Trophoblast cell (in vitro differentiated cells and primary cell): ENCODE results near the gene LMAN2L.

Experiments
- DNase-seq, 2 donors: peaks; one replicate each; pipeline ENCODE4 v3.0.0-alpha.2; 2016
- H2AFZ ChIP-seq: 2 replicates; pipeline ENCODE4 v1.6.1; 2013; ENCODE audit warnings: low read length, moderate library complexity, mild to moderate bottlenecking; ENCODE audit not compliant: insufficient read depth, poor library complexity
- H2AK5ac ChIP-seq: 2 replicates; pipeline ENCODE4 v1.6.1; 2013; ENCODE audit warnings: mild to moderate bottlenecking, low read length
- H2BK120ac ChIP-seq: 2 replicates; pipeline ENCODE4 v1.6.1; 2013; ENCODE audit warnings: low read length, mild to moderate bottlenecking, moderate library complexity; ENCODE audit not compliant: insufficient read depth, poor library complexity
- H2BK12ac ChIP-seq: 2 replicates; pipeline ENCODE4 v1.6.1; 2013; ENCODE audit warnings: mild to moderate bottlenecking, low read length, moderate library complexity
- H2BK5ac ChIP-seq: 2 replicates; pipeline ENCODE4 v1.6.1; 2013; ENCODE audit warnings: low read length, low read depth, moderate library complexity, mild to moderate bottlenecking; ENCODE audit not compliant: poor library complexity
- H3K14ac ChIP-seq: 2 replicates; pipeline ENCODE4 v1.6.1; 2013; ENCODE audit warnings: mild to moderate bottlenecking, low read length
- H3K18ac ChIP-seq: 2 replicates; pipeline ENCODE4 v1.6.1; 2013; ENCODE audit warnings: mild to moderate bottlenecking, low read length
- H3K23ac ChIP-seq: 2 replicates; pipeline ENCODE4 v1.6.1; 2013; ENCODE audit warnings: low read length
- H3K27ac ChIP-seq: 2 replicates; pipeline ENCODE4 v1.5.1; 2013; ENCODE audit warnings: low read depth, mild to moderate bottlenecking, inconsistent platforms, low read length, moderate library complexity
- H3K27me3 ChIP-seq: 2 replicates; pipeline ENCODE4 v1.6.1; 2013; ENCODE audit warnings: inconsistent platforms, mild to moderate bottlenecking, low read length, moderate library complexity; ENCODE audit not compliant: insufficient read depth
- H3K36me3 ChIP-seq, 2 experiments: 1 replicate in 1 of 2; 2 replicates in 1 of 2; pipeline ENCODE4 v1.6.1; 2013; ENCODE audit warnings: low read length in 2 of 2, mild to moderate bottlenecking in 2 of 2, moderate library complexity in 1 of 2; ENCODE audit not compliant: insufficient read depth in 2 of 2, control insufficient read depth in 1 of 2
- H3K4ac ChIP-seq: 2 replicates; pipeline ENCODE4 v1.6.1; 2013; ENCODE audit warnings: low read depth, mild to moderate bottlenecking, low read length, moderate library complexity
- H3K4me1 ChIP-seq, 2 experiments: 1 replicate in 1 of 2; 2 replicates in 1 of 2; pipeline ENCODE4 v1.6.1; 2013; ENCODE audit warnings: low read length in 2 of 2, mild to moderate bottlenecking in 2 of 2, moderate library complexity in 1 of 2; ENCODE audit not compliant: insufficient read depth in 2 of 2, control insufficient read depth in 1 of 2
- H3K4me2 ChIP-seq: 2 replicates; pipeline ENCODE4 v1.6.1; 2013; ENCODE audit warnings: inconsistent platforms, mild to moderate bottlenecking, low read length, moderate library complexity
- H3K4me3 ChIP-seq: 2 replicates; pipeline ENCODE4 v1.5.1; 2013; ENCODE audit warnings: mild to moderate bottlenecking, low read depth, low read length, inconsistent platforms
- H3K79me1 ChIP-seq: one replicate; pipeline ENCODE4 v1.6.1; 2013; ENCODE audit warnings: low read length
- H3K79me2 ChIP-seq: 2 replicates; pipeline ENCODE4 v1.6.1; 2013; ENCODE audit warnings: low read length, mild to moderate bottlenecking; ENCODE audit not compliant: control insufficient read depth, insufficient read depth, poor library complexity
- H3K9ac ChIP-seq: 2 replicates; pipeline ENCODE4 v1.6.1; 2013; ENCODE audit warnings: mild to moderate bottlenecking, low read length
- H3K9me3 ChIP-seq: 2 replicates; pipeline ENCODE4 v1.6.1; 2013; ENCODE audit warnings: low read depth, mild to moderate bottlenecking, control low read depth, inconsistent platforms, low read length; ENCODE audit not compliant: insufficient read depth
- H4K12ac ChIP-seq: 2 replicates; pipeline ENCODE4 v1.6.1; 2013; ENCODE audit warnings: low read depth, mild to moderate bottlenecking, low read length, moderate library complexity
- H4K8ac ChIP-seq: 2 replicates; pipeline ENCODE4 v1.6.1; 2013; ENCODE audit warnings: low read depth, mild to moderate bottlenecking, low read length, moderate library complexity
- H4K91ac ChIP-seq: one replicate; pipeline ENCODE4 v1.6.1; 2013; ENCODE audit warnings: low read depth, mild to moderate bottlenecking, low read length, moderate library complexity
- WGBS: extraction: QIAGEN DNeasy Blood & Tissue Kit; methylation state at CpG from one replicate; pipeline ENCODE4 v1.1.7; 2013; ENCODE audit warnings: missing lambda C conversion rate; ENCODE audit not compliant: insufficient read length, insufficient coverage; ENCODE audit errors: extremely low coverage; 5-methylcytosine and 5-hydroxymethylcytosine counted together

Gene LMAN2L

DNA sequence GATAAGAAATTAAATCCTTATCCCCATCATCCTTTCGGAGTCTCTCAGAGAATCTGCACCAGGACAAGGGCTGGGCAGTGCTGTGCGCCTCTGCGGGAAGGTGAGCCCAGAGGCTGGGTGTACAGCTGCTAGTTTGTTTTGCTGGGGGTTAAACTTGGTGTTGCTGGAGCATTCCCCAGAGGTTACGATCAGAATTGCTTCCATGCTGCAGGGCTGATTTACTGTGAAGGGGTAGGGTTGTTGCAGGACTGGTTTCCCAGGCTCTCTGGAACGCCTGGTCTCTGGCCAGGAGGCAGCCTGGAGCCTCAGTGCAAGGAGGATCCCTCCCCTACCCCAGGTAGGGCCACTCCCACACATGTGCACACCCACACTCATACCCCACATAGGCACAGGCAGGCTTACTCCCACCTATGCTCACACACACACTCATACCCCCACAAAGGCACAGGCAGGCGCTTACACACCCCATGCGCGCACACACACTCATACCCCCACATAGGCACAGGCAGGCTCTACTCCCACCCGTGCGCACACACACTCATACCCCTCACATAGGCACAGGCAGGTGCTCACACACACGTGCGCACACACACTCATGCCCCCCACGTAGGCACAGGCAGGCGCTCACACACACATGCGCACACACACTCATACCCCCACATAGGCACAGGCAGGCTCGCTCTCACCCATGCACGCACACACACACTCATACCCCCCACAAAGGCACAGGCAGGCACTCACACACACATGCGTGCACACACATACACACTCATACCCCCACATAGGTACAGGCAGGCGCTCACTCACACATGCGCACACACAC, 32.1 kb upstream of the LMAN2L start:
- H3K4ac ChIP-seq = no peak overlapping the region
- H2BK5ac ChIP-seq = no peak overlapping the region

DNA sequence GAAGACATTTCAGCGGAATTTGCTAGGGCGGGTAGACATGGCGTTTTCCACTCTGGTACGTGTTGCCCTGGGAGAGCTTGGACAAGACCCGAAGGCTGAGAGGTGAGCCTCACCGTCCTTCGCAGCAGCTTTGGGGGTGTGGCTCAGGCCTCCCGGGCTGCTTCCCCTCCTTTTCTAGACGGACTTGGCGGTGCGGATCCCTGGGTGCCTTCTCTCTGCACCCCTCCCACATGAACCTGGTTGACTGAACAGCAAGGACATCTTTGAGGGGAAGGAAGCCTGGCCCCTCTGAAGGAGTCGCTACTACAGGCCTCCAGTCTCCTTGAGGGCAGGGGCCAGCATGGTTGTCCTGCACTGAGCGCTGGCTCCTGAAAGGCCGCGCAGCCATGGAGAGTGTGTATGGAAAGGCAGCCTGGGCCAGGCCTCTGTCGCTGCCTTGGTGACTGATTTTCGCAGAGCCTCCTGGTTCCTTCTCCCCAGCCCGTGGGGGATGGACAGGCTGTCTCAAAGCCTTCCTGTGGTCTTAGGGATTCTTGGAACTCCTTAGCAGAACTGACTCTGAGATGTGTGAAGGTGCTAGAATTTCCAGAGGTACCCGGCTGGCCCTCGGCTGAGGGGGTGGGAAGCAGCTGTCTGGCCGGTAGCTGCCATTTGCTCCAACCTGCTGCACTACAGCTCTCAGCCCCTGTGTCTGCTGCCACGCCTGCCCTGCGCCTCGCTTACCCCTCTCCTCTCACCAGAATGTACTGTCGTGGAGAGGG, 30.8 kb upstream of the LMAN2L start:
- H3K4me1 ChIP-seq = peaks cover 20 to 28% of the 10 kb centered on the region in 2 experiments
- peaks cover 0 to 4% of the 10 kb centered on the region in 2 experiments for H3K36me3 ChIP-seq
- no peak overlapping the region for H2BK120ac ChIP-seq
- H3K27ac ChIP-seq = peak overlapping the region; percentile 25
- H2AFZ ChIP-seq = peak overlapping the region; percentile 18
- no peak for DNase-seq
- peak overlapping the region; percentile 25 for H3K4ac ChIP-seq
- H4K91ac ChIP-seq = peak overlapping the region; percentile 33
- no CpG with 5 or more reads among the region's 25 CpGs for WGBS
- H3K27me3 ChIP-seq = no peaks in the 10 kb centered on the region
- peak overlapping the region; percentile 49 for H2AK5ac ChIP-seq
- H2BK5ac ChIP-seq = no peak overlapping the region
- no peak overlapping the region for H3K4me2 ChIP-seq
- no peak overlapping the region for H3K23ac ChIP-seq
- H3K14ac ChIP-seq = peak overlapping the region; percentile 27
- peaks cover 4% of the 10 kb centered on the region for H3K9me3 ChIP-seq
- no peak overlapping the region for H3K4me3 ChIP-seq
- peak overlapping the region; percentile 16 for H3K18ac ChIP-seq
- peak overlapping the region; percentile 34 for H2BK12ac ChIP-seq
- no peak overlapping the region for H4K12ac ChIP-seq
- H3K79me1 ChIP-seq = peaks cover 8% of the 10 kb centered on the region
- H4K8ac ChIP-seq = no peak overlapping the region
- no peak overlapping the region for H3K9ac ChIP-seq
- no peaks in the 10 kb centered on the region for H3K79me2 ChIP-seq

More for the DNA sequence above, 32.1 kb upstream of the LMAN2L start:
- Histone ChIP-seq H3K14ac (no peak overlapping the region), H2AK5ac (no peak overlapping the region), H3K4me2 (peak overlapping the region; percentile 29), H2AFZ (no peak overlapping the region), H3K4me1 (peaks cover 20 to 27% of the 10 kb centered on the region in 2 experiments), H4K8ac (no peak overlapping the region), H4K12ac (no peak overlapping the region), H3K79me1 (peaks cover 8% of the 10 kb centered on the region), H3K36me3 (peaks cover 0 to 4% of the 10 kb centered on the region in 2 experiments), H2BK120ac (no peak overlapping the region), H3K4me3 (no peak overlapping the region), H3K27me3 (no peaks in the 10 kb centered on the region), H2BK12ac (no peak overlapping the region), H3K9me3 (peaks cover 4% of the 10 kb centered on the region), H3K9ac (no peak overlapping the region), H3K18ac (peak overlapping the region; percentile 3), H4K91ac (no peak overlapping the region), H3K27ac (no peak overlapping the region), H3K79me2 (no peaks in the 10 kb centered on the region), H3K23ac (no peak overlapping the region)
- WGBS = no CpG with 5 or more reads among the region's 20 CpGs
- DNase-seq = peak; percentile 89 to 93

DNA sequence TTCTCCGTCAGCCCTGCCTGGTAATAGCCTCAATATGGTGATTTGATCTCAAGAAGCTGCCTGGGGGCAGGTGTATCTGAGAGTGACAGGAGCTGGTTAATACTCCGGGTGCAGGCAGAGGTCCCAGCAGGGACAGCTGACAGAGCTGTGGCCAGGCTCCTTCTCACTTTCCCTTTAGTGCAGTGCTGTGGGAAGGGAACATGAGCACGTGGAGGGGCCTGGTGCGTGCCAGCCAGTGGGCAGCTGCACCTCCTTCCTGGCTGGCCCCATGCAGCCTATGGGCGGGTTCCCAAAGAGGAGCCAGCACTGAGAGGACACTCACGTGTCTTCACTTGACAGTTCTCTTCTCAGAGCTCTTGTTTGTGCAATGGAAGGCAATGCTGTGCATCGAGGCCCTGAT, 29.9 kb upstream of the LMAN2L start:
- H2BK5ac ChIP-seq = no peak overlapping the region
- H4K12ac ChIP-seq = no peak overlapping the region
- no peak overlapping the region for H3K4ac ChIP-seq
- H3K9me3 ChIP-seq = peaks cover 4% of the 10 kb centered on the region
- peaks cover 0 to 4% of the 10 kb centered on the region in 2 experiments for H3K36me3 ChIP-seq
- H3K14ac ChIP-seq = no peak overlapping the region
- peak in 1 of 2 donors; percentile 27 for DNase-seq
- H2AK5ac ChIP-seq = no peak overlapping the region
- H4K8ac ChIP-seq = no peak overlapping the region
- H2AFZ ChIP-seq = no peak overlapping the region
- peaks cover 20 to 28% of the 10 kb centered on the region in 2 experiments for H3K4me1 ChIP-seq
- no peaks in the 10 kb centered on the region for H3K79me2 ChIP-seq
- H2BK12ac ChIP-seq = no peak overlapping the region
- no peaks in the 10 kb centered on the region for H3K27me3 ChIP-seq
- no peak overlapping the region for H4K91ac ChIP-seq
- H3K9ac ChIP-seq = no peak overlapping the region
- H3K4me2 ChIP-seq = no peak overlapping the region
- H3K23ac ChIP-seq = no peak overlapping the region
- H2BK120ac ChIP-seq = no peak overlapping the region
- no peak overlapping the region for H3K27ac ChIP-seq
- WGBS = no CpG with 5 or more reads among the region's 7 CpGs
- peaks cover 8% of the 10 kb centered on the region for H3K79me1 ChIP-seq
- H3K4me3 ChIP-seq = no peak overlapping the region
- H3K18ac ChIP-seq = no peak overlapping the region

DNA sequence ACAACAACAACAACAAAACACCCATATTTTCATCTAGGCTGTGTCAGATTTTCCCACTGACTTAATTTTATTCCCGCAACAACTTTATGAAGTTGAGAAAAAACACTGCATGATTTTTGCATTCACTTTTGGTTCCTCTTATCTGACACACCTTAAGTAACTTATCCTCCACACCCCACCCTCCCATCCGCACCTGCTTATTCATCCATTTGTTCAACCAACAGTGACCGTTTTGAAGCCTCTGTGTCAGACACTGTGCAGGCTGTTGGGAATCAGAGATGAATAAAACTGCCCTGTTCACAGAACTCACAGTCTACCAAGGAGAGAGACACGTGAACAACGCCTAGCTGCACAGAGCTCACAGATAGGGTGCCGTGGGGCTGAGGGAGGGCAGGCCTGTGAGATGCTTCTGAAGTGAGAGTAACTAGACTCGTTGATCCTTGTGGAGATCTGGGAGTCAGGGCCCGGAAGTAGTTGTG, 28.3 kb upstream of the LMAN2L start:
- H4K8ac ChIP-seq = no peak overlapping the region
- no peak overlapping the region for H2BK12ac ChIP-seq
- H3K18ac ChIP-seq = no peak overlapping the region
- H2AFZ ChIP-seq = no peak overlapping the region
- H4K91ac ChIP-seq = no peak overlapping the region
- H2BK5ac ChIP-seq = no peak overlapping the region
- peaks cover 25 to 39% of the 10 kb centered on the region in 2 experiments for H3K4me1 ChIP-seq
- H3K27ac ChIP-seq = no peak overlapping the region
- peaks cover 2% of the 10 kb centered on the region for H3K79me2 ChIP-seq
- no peak overlapping the region for H3K23ac ChIP-seq
- H3K27me3 ChIP-seq = no peaks in the 10 kb centered on the region
- peaks cover 4% of the 10 kb centered on the region for H3K9me3 ChIP-seq
- H3K79me1 ChIP-seq = peaks cover 12% of the 10 kb centered on the region
- H3K14ac ChIP-seq = no peak overlapping the region
- no CpG with 5 or more reads among the region's 8 CpGs for WGBS
- H3K36me3 ChIP-seq = peaks cover 0 to under 1% of the 10 kb centered on the region in 2 experiments
- H2AK5ac ChIP-seq = no peak overlapping the region
- no peak overlapping the region for H2BK120ac ChIP-seq
- no peak overlapping the region for H4K12ac ChIP-seq
- H3K9ac ChIP-seq = no peak overlapping the region
- H3K4me2 ChIP-seq = no peak overlapping the region
- H3K4ac ChIP-seq = no peak overlapping the region
- no peak overlapping the region for H3K4me3 ChIP-seq
- no peak for DNase-seq
